Measurements from ENCODE around the gene TMEM14B.
"Not testable (repeated sequence)": the region's sequence is repeated elsewhere in the genome, so short reads cannot be mapped to it uniquely, and the experiment has no call there.

TMEM14B gene

DNA sequence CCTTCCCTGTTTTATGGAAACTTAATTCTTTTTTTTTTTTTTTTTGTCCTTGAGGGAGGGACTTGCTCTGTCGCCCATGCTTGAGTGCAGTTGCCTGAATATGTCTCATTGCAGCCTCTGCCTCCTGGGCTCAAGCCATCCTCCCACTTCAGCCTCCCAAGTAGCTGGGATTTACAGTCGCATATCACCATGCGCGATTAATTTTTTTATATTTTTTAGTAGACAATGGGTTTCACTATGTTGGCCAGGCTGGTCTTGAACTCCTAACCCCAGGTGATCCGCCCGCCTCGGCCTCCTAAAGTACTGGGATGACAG is 24.1 kb upstream of the TMEM14B start:
- Histone ChIP-seq H3K9me3 (ENCODE audit: control insufficient read depth, insufficient read depth, low read depth, low read length) (peaks cover 19% of the 10 kb centered on the region), H3K4me1 (ENCODE audit: control insufficient read depth, insufficient read depth, low read length) (peaks cover 21% of the 10 kb centered on the region; the same call in 1 of the 2 replicates), H3K9ac (ENCODE audit: low read length) (peak overlapping the region; percentile 92), H3K27ac (ENCODE audit: low read depth, low read length) (peak overlapping the region; percentile 77), H3K36me3 (ENCODE audit: control insufficient read depth, insufficient read depth, low read length) (peaks cover 37% of the 10 kb centered on the region), H3K4me3 (ENCODE audit: low read depth, low read length) (peak overlapping the region; percentile 97), H3K27me3 (ENCODE audit: control insufficient read depth, insufficient read depth, low read length) (no peaks in the 10 kb centered on the region)

DNA sequence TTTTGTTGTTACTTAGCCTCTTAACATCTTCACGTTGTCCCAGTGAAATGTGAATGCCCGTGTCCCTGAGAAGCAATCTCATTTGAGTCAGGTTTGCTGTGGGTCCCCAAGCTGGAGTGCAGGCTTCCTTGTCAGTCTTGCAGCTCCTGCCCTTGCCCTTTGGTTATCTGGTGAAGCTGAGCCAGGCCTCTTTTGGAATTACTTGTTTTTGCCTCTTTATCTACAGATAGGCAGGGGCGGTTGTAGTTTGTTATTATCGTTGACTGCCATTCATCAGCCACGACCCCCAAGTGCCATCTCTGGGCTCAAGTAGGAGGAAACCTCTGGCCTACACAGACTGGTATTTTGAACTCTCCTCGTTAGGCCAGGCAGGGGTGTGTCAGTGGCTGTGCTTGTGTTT is 22.6 kb upstream of the TMEM14B start:
- peaks cover 4% of the 10 kb centered on the region for H3K9me3 ChIP-seq (ENCODE audit: control insufficient read depth, insufficient read depth, low read depth, low read length)
- H3K27ac ChIP-seq (ENCODE audit: low read depth, low read length): no peak overlapping the region
- H3K36me3 ChIP-seq (ENCODE audit: control insufficient read depth, insufficient read depth, low read length): peaks cover 50% of the 10 kb centered on the region
- no peak overlapping the region for H3K4me3 ChIP-seq (ENCODE audit: low read depth, low read length)
- no peaks in the 10 kb centered on the region for H3K27me3 ChIP-seq (ENCODE audit: control insufficient read depth, insufficient read depth, low read length)
- H3K4me1 ChIP-seq (ENCODE audit: control insufficient read depth, insufficient read depth, low read length): peaks cover 21% of the 10 kb centered on the region; the same call in 1 of the 2 replicates
- H3K9ac ChIP-seq (ENCODE audit: low read length): no peak overlapping the region

DNA sequence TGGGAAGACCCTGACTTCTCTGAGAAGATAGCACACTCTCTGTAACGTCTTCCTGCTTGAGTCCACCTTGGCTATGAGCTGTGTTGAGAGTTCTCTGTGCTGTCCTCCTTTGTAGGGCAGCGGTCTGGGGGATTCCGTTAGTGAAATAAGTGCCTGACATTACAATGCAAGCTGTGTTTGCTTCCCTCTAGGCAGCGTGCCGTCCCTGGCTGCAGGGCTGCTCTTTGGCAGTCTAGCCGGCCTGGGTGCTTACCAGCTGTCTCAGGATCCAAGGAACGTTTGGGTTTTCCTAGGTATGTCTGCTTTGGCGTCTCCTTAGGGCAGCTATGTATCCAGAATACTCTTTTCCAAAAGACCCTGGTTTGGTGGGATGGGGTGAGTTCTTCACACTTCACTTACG is 21.9 kb upstream of the TMEM14B start:
- H3K4me1 ChIP-seq (ENCODE audit: control insufficient read depth, insufficient read depth, low read length): peaks cover 21% of the 10 kb centered on the region; the same call in 1 of the 2 replicates
- H3K9ac ChIP-seq (ENCODE audit: low read length): no peak overlapping the region
- no peaks in the 10 kb centered on the region for H3K9me3 ChIP-seq (ENCODE audit: control insufficient read depth, insufficient read depth, low read depth, low read length)
- no peak overlapping the region for H3K4me3 ChIP-seq (ENCODE audit: low read depth, low read length)
- no peak overlapping the region for H3K27ac ChIP-seq (ENCODE audit: low read depth, low read length)
- no peaks in the 10 kb centered on the region for H3K27me3 ChIP-seq (ENCODE audit: control insufficient read depth, insufficient read depth, low read length)
- H3K36me3 ChIP-seq (ENCODE audit: control insufficient read depth, insufficient read depth, low read length): peaks cover 57% of the 10 kb centered on the region

DNA sequence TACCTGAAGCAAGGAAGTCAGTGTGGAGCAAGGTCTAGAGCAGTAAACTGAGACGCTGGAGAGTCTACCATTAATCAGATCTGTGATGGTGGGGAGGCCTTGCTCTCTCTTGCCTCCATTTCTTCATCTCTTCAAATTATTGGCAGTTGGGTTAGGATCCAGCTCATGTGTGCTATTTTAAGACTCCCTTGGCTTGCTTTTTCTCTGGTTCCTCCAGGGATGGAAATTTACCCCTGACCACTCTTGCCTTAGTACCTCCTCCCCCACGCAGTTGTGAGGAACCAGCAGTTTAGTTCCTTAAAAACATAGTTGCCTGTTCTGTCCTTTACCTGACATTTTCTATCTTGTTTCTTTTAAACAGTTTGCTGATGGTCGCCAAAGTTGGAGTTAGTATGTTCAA is 17.4 kb upstream of the TMEM14B start:
- H3K9me3 ChIP-seq (ENCODE audit: control insufficient read depth, insufficient read depth, low read depth, low read length): no peaks in the 10 kb centered on the region
- H3K9ac ChIP-seq (ENCODE audit: low read length): no peak overlapping the region
- H3K36me3 ChIP-seq (ENCODE audit: control insufficient read depth, insufficient read depth, low read length): peaks cover 76% of the 10 kb centered on the region
- no peaks in the 10 kb centered on the region for H3K27me3 ChIP-seq (ENCODE audit: control insufficient read depth, insufficient read depth, low read length)
- H3K4me1 ChIP-seq (ENCODE audit: control insufficient read depth, insufficient read depth, low read length): peaks cover 4% of the 10 kb centered on the region; the same call in 1 of the 2 replicates
- H3K27ac ChIP-seq (ENCODE audit: low read depth, low read length): no peak overlapping the region
- no peak overlapping the region for H3K4me3 ChIP-seq (ENCODE audit: low read depth, low read length)

DNA sequence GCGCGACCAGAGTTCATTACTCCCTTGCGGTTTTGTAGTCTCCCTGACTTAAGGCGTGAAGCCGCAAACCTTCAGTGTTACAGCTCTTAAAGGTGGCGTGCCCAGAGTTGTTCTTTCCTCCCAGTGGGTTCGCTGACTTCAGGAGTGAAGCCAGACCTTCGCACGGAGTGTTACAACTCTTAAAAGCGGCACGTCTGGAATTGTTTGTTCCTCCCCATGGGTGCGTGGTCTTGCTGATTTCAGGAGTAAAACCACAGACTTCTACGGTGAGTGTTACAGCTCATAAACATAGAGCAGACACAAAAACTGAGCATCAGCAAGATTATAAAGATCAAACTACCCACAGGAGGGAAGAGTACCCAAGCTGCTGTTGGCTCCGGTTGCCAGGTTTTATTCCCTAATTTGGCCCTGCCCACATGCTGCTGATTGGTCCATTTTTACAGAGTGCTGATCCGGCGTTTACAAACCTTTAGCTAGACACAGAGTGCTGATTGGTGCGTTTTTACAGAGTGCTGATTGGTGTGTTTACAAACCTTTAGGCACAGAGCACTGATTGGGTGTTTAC is 14.4 kb upstream of the TMEM14B start:
- H3K9ac ChIP-seq (ENCODE audit: low read length): no peak overlapping the region
- H3K9me3 ChIP-seq (ENCODE audit: control insufficient read depth, insufficient read depth, low read depth, low read length): no peaks in the 10 kb centered on the region
- H3K36me3 ChIP-seq (ENCODE audit: control insufficient read depth, insufficient read depth, low read length): peaks cover 48% of the 10 kb centered on the region
- no peak overlapping the region for H3K27ac ChIP-seq (ENCODE audit: low read depth, low read length)
- H3K4me3 ChIP-seq (ENCODE audit: low read depth, low read length): no peak overlapping the region
- H3K4me1 ChIP-seq (ENCODE audit: control insufficient read depth, insufficient read depth, low read length): peaks cover 4% of the 10 kb centered on the region; the same call in 1 of the 2 replicates
- H3K27me3 ChIP-seq (ENCODE audit: control insufficient read depth, insufficient read depth, low read length): no peaks in the 10 kb centered on the region

DNA sequence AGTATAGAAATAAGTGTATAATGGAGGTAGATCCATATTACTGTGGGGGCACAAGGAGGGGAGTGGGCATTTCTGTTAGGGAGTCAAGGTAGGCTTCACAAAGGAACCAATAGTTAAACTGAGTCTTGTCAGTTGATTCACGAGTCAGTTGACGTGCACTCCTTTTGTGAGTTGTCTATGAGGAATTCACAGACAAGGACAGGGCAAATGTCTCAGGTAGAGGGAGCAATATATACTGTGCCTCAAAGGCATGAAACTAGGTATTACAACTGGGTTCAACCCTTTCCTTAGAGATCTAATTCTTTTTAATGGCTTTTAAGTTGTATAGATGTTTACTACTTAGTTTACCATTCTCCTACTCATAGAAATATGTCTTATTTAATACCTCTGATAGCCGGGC is 13.7 kb upstream of the TMEM14B start:
- Histone ChIP-seq H3K36me3 (ENCODE audit: control insufficient read depth, insufficient read depth, low read length) (peaks cover 42% of the 10 kb centered on the region), H3K9me3 (ENCODE audit: control insufficient read depth, insufficient read depth, low read depth, low read length) (no peaks in the 10 kb centered on the region), H3K27ac (ENCODE audit: low read depth, low read length) (no peak overlapping the region)

DNA sequence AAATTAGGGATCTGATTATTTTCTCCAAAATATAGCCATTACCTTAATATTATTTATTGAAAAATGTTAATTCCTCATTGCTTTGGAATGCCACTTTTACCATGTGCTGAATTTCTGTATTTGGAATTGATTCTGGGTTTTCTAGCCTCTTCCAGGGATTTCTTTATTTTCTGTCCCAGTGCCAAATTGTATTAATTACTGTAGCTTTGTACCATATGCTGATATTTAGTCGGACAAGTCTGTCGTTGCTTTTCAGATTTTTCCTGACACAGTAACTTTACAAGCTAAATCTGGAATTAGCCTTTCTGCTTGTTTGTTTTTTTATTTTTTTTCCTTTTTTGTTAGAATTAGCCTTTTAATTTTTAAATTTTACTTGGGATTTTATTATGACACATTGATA is 10.9 kb upstream of the TMEM14B start:
- peaks cover 4% of the 10 kb centered on the region; the same call in 1 of the 2 replicates for H3K4me1 ChIP-seq (ENCODE audit: control insufficient read depth, insufficient read depth, low read length)
- H3K9ac ChIP-seq (ENCODE audit: low read length): no peak overlapping the region
- no peak overlapping the region for H3K27ac ChIP-seq (ENCODE audit: low read depth, low read length)
- H3K27me3 ChIP-seq (ENCODE audit: control insufficient read depth, insufficient read depth, low read length): no peaks in the 10 kb centered on the region
- no peaks in the 10 kb centered on the region for H3K9me3 ChIP-seq (ENCODE audit: control insufficient read depth, insufficient read depth, low read depth, low read length)
- H3K4me3 ChIP-seq (ENCODE audit: low read depth, low read length): no peak overlapping the region
- H3K36me3 ChIP-seq (ENCODE audit: control insufficient read depth, insufficient read depth, low read length): peaks cover 17% of the 10 kb centered on the region

More for the DNA sequence above, 13.7 kb upstream of the TMEM14B start:
- peaks cover 4% of the 10 kb centered on the region; the same call in 1 of the 2 replicates for H3K4me1 ChIP-seq (ENCODE audit: control insufficient read depth, insufficient read depth, low read length)
- H3K27me3 ChIP-seq (ENCODE audit: control insufficient read depth, insufficient read depth, low read length): no peaks in the 10 kb centered on the region
- no peak overlapping the region for H3K4me3 ChIP-seq (ENCODE audit: low read depth, low read length)
- H3K9ac ChIP-seq (ENCODE audit: low read length): no peak overlapping the region

DNA sequence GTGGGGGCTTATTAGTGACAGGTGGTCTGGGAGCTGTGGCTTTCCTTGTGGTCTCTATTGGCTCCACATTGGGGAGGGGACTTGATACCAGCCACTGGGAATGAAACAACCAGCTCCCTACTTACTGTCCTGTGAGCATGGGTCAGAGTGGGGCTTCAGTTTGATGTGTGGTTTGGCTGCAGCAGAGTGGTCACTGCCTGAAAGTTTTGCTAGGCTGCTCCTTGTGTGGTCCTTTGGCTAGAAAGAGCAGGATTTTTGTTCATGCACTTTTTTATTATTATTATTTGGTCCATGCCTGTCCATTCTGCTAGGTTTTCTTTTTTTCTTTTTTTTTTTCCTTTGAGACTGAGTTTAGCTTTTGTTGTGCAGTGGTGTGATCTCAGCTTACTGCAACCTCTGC is 7.5 kb upstream of the TMEM14B start:
- no peaks in the 10 kb centered on the region for H3K9me3 ChIP-seq (ENCODE audit: control insufficient read depth, insufficient read depth, low read depth, low read length)
- H3K4me3 ChIP-seq (ENCODE audit: low read depth, low read length): no peak overlapping the region
- no peaks in the 10 kb centered on the region for H3K27me3 ChIP-seq (ENCODE audit: control insufficient read depth, insufficient read depth, low read length)
- no peak overlapping the region for H3K9ac ChIP-seq (ENCODE audit: low read length)
- peaks cover 8% of the 10 kb centered on the region for H3K4me1 ChIP-seq (ENCODE audit: control insufficient read depth, insufficient read depth, low read length)
- H3K27ac ChIP-seq (ENCODE audit: low read depth, low read length): no peak overlapping the region
- no peaks in the 10 kb centered on the region for H3K36me3 ChIP-seq (ENCODE audit: control insufficient read depth, insufficient read depth, low read length)

DNA sequence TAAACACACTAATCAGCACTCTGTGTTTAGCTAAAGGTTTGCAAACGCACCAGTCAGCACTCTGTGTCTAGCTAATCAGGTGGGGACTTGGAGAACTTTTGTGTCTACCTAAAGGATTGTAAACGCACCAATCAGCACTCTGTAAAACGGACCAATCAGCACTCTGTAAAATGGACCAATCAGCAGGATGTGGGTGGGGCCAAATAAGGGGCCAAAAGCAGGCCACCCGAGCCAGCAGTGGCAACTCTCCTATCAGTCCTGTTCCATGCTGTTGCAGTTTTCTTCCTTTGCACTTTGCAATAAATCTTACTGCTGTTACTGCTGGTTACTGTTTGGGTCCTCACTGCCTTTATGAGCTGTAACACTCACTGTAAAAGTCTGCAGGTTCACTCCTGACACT is 6.0 kb upstream of the TMEM14B start:
- not testable (repeated sequence) for H3K9ac ChIP-seq (ENCODE audit: low read length); H3K9me3 ChIP-seq (ENCODE audit: control insufficient read depth, insufficient read depth, low read depth, low read length); H3K36me3 ChIP-seq (ENCODE audit: control insufficient read depth, insufficient read depth, low read length); H3K27me3 ChIP-seq (ENCODE audit: control insufficient read depth, insufficient read depth, low read length); H3K4me3 ChIP-seq (ENCODE audit: low read depth, low read length); H3K27ac ChIP-seq (ENCODE audit: low read depth, low read length)
- H3K4me1 ChIP-seq (ENCODE audit: control insufficient read depth, insufficient read depth, low read length): peaks cover 11% of the 10 kb centered on the region

DNA sequence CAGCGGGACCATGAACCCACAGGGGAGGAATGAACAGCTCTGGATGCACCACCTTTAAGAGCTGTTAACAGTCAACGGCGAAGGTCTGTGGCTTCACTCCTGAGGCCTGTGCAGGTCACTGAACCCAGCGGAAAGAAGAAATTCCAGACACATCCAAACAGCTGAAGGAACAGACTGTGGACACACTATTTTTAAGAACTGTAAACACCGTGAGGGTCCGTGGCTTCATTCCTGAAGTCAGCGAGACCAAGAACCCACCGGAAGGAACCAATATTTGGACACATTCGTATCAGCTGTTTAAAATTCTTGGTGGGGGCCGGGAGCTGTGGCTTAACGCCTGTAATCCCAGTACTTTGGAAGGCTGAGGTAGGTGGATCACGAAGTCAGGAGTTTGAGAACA is 5.4 kb upstream of the TMEM14B start:
- Histone ChIP-seq H3K9ac (ENCODE audit: low read length) (no peak overlapping the region), H3K27me3 (ENCODE audit: control insufficient read depth, insufficient read depth, low read length) (no peaks in the 10 kb centered on the region), H3K36me3 (ENCODE audit: control insufficient read depth, insufficient read depth, low read length) (no peaks in the 10 kb centered on the region), H3K4me1 (ENCODE audit: control insufficient read depth, insufficient read depth, low read length) (peaks cover 16% of the 10 kb centered on the region), H3K4me3 (ENCODE audit: low read depth, low read length) (no peak overlapping the region), H3K9me3 (ENCODE audit: control insufficient read depth, insufficient read depth, low read depth, low read length) (no peaks in the 10 kb centered on the region), H3K27ac (ENCODE audit: low read depth, low read length) (no peak overlapping the region)

DNA sequence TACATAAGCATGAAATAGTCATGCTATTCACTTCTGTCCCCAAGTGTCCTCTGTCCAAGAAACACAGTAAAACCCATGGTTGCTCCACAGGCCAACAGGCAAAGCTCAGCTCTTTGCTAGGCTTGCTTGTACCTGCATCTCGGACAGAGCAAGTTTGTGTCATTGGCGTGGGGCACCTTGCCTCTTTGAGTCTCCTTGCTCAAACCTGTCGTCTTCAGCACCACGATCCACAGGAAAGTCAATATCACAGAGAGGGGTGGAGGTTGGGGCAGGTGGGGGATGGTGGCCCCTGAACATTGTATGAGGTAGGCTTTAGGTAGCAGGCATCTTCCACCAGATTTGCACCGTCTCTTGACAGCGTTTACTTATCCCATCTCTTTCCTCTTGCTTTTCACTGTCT is 4.1 kb upstream of the TMEM14B start:
- Histone ChIP-seq H3K4me3 (ENCODE audit: low read depth, low read length) (no peak overlapping the region), H3K27ac (ENCODE audit: low read depth, low read length) (no peak overlapping the region), H3K9me3 (ENCODE audit: control insufficient read depth, insufficient read depth, low read depth, low read length) (no peaks in the 10 kb centered on the region), H3K27me3 (ENCODE audit: control insufficient read depth, insufficient read depth, low read length) (no peaks in the 10 kb centered on the region), H3K9ac (ENCODE audit: low read length) (no peak overlapping the region), H3K4me1 (ENCODE audit: control insufficient read depth, insufficient read depth, low read length) (peaks cover 19% of the 10 kb centered on the region), H3K36me3 (ENCODE audit: control insufficient read depth, insufficient read depth, low read length) (no peaks in the 10 kb centered on the region)

DNA sequence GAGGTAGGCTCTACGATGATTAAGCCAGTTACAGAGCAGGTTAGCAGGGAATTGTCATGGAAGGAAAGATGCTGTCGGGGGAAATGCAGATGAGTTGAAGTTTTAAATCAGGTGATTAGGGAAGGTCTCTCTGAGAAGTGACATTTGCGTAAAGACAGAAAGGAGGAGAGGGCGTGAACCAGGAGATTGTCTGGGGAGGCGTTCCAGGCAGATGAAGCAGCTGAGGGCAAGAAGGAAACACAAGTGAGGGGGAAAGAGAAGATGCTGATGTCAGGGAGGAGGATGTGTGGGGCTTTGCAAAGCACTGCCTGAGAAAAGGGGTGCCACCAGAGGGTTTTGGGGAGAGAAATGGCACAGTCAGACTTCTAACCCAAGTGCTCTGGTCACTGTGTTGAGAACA is 2.5 kb upstream of the TMEM14B start:
- Histone ChIP-seq H3K36me3 (ENCODE audit: control insufficient read depth, insufficient read depth, low read length) (peaks cover 14% of the 10 kb centered on the region), H3K27me3 (ENCODE audit: control insufficient read depth, insufficient read depth, low read length) (no peaks in the 10 kb centered on the region), H3K4me3 (ENCODE audit: low read depth, low read length) (no peak overlapping the region), H3K9ac (ENCODE audit: low read length) (no peak overlapping the region), H3K4me1 (ENCODE audit: control insufficient read depth, insufficient read depth, low read length) (peaks cover 29% of the 10 kb centered on the region), H3K9me3 (ENCODE audit: control insufficient read depth, insufficient read depth, low read depth, low read length) (no peaks in the 10 kb centered on the region), H3K27ac (ENCODE audit: low read depth, low read length) (no peak overlapping the region)

All from HUES6 (cell line).